NCI-H446 treated with DMSO at 0.1 percent for 48 hours (cell line): Measurements from ENCODE around the gene FCGR3B.
"Not testable (repeated sequence)": the region's sequence is repeated elsewhere in the genome, so short reads cannot be mapped to it uniquely, and the experiment has no call there.

Experiments
- DNase-seq: peaks from one replicate; lab custom pipeline; 2025; lab: John Stamatoyannopoulos, UW

The FCGR3B gene

DNA sequence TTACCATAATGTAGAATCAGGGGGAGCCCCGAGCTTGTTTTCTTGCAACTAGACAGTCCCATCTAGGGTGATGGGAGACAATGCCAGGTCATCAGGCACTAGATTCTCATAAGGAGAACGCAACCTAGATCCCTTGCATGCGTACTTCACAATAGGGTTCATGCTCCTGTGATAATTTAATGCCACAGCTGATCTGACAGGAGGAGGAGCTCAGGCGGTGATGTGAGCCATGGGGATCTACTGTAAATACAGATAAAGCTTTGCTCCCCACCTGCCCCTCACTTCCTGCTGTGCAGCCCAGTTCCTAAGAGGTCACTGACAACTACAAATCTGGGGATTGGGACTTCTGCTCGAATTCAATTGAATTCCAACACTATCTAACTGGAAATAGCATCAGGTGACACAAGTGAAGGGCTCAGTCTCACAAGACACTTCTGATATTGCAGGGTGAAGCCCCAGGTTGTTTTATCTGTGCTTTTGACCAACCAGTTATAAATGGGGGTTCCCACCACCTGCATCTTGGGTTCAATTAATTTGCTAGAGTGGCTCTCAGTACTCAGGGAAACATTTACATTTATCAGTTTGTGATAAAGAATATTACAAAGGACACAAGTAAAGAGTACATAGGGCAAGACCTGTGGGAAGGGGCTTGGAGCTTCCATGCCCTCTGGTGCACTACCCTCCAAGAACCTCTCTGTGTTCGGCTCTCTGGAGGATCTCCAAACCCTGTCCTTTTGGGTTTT lies 7.4 kb upstream of the FCGR3B start:
- DNase-seq = not testable (repeated sequence)

DNA sequence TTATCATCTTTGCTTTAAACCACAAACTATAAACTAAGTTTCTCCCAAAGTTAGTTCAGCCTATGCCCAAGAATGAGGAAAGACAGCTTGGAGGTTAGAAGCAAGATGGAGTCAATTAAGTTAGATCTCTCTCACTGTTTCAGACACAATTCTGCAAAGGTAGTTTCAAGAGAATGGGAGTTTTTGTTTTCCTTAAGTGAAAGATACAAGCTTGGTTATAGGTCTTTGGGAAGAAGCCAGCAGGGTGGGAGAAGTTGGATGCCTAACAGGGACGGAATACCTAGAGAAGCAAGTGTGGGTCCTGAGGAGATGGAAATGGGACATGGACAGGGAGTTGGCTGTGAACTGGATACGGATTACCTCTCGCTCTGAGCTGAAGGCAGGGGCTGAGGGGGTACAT lies 6.0 kb upstream of the FCGR3B start:
- DNase-seq = not testable (repeated sequence)

GRCh38 chr1:161636189-161636782 lies 5.3 kb upstream of the FCGR3B start:
- DNase-seq = not testable (repeated sequence)

DNA sequence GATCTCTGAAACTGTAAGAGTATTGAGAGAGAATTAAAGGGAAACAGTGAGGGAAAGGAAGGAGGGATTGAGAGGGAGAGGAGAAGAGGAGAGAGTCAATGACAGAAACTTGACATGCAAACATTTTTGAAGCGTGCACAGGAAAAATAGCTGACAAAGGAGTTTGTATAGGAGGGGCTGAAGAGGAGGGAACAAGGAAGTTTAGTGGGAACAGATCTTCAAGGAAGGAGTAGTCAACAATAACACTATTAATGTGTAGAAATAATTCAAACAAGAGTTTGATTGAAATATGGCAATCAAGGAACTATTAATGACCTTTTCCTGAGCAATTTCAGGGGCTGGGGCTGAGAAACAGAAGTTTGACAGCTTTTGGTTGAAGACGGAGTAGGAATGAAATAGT lies 4.0 kb upstream of the FCGR3B start:
- not testable (repeated sequence) for DNase-seq

DNA sequence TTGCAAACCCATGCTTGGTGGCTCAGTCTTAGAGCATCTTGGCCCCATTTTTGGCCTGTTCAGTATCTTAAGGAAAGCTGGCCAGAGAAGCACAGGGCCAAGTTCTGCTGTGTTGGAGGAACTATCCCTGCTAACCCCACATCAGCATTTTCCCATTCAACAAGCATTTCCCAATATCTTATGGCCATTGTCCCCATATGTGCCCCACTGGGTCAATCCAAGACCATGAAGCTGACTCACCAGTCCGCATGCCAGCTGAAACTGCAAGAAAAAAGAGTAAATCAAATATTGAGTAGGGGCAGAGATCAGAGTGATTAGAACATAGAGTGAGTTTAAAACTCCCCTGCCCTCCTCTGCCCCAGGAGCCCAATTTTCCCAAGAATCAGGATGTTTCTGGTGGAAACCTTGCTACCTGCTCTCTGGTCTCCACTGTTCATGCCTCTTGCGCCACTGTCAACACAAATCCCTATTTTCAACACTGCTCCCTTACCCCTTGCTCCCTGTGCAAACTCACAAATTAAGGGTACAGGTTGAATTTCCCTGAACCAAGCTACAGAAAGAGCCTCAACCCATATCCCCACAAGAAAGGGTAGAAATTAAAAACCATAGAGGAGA lies 741 bp downstream of the FCGR3B start:
- not testable (repeated sequence) for DNase-seq

GRCh38 chr1:161626445-161627146 lies 4.4 kb downstream of the FCGR3B start:
- not testable (repeated sequence) for DNase-seq

- not testable (repeated sequence) for DNase-seq
These were observed 6.4 kb downstream of the FCGR3B start for GRCh38 chr1:161624605-161625004.

- DNase-seq = not testable (repeated sequence)
These were observed 7.5 kb downstream of the FCGR3B start for GRCh38 chr1:161623401-161624051.

DNA sequence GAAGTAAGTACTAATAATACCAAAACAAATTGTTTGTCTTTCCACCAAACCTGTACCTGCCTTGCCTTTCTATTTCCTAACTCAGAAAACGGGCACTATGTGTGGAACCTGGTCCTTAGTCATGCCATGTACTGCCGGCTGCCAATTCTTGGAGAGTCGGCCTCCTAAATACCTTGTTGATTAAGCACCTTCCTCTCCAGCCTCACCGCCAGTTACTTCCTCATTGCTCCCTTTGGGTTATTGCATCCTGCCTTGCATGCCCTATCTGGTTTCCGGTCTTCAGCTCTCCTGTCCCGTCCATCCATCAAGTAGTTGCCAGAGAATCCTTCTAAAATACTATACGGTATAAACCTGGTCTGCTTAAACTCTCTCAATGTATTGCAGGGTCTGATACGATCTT lies 8.9 kb downstream of the FCGR3B start:
- DNase-seq = not testable (repeated sequence)

GRCh38 chr1:161621181-161622000 lies 9.6 kb downstream of the FCGR3B start:
- DNase-seq = peak; percentile 15

GRCh38 chr1:161620399-161620798 lies 10.6 kb downstream of the FCGR3B start:
- DNase-seq = not testable (repeated sequence)

DNA sequence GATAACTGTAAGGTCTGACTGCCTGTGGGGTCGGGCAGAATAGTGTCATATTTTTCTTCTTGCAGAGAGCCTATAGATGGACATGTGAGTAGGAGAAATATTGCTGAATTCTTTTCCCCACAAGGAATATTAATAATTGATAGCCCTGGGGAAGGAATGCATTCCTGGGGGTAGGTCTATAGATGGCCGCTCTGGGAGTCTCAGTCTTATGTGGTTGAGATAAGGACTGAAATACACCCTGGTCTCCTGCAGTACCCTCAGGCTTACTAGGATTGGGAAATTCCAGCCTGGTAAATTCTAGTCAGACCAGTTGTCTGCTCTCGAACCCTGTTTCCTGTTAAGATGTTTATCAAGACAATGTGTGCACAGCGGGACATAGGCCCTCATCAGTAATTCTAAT lies 12.5 kb downstream of the FCGR3B start:
- DNase-seq = not testable (repeated sequence)

DNA sequence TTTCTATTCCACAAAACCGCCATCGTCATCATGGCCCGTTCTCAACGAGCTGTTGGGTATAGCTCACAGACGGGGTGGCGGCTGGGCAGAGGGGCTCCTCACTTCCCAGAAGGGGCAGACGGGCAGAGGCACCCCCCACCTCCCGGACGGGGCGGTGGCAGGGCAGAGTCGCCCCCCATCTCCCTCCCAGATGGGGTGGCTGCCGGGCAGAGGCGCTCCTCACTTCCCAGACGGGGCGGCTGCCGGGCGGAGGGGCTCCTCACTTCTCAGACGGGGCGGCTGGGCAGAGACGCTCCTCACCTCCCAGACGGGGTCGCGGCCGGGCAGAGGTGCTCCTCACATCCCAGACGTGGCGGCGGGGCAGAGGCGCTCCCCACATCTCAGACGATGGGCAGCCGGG lies 14.6 kb downstream of the FCGR3B start:
- DNase-seq = not testable (repeated sequence)

DNA sequence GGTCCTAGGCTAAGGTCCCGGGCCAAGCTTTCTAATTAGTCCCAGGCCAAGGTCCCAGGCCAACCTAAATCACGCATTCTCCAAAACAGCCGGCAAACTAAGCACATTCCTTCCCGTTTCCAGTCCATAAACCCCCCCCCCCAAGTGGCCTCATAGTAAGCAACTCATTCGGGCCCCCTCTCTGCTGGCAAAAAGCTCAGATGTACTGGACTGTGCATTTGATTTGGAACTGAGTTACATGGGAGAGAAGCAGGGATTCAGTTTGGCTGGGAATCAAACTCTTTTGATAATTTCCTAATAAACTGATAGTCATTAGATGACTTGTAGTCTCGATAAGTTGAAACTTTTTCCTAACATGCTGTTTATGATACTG lies 17.8 kb downstream of the FCGR3B start:
- not testable (repeated sequence) for DNase-seq

GRCh38 chr1:161612322-161613141 lies 18.4 kb downstream of the FCGR3B start:
- DNase-seq = peak; percentile 76

DNA sequence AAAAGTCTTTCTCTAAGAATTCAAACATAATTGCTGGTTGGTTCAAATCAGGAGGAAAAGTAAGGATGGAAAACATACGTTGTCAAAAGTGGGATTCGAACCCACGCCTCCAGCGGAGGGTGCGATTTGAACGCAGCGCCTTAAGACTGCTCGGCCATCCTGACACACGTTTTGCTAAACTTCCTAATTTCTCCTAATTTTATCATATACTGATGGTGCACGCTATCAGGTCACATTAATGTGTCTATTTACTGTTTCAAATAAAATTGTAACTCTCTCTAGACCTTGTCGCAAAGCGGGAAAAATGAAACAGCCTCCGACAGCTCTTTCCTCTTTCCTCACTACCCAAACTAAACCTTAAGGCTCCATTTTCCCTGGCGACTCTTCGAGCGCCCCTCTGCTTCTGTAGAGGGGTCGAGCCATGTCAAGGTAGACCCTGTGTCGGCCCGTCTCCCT lies 19.1 kb downstream of the FCGR3B start:
- not testable (repeated sequence) for DNase-seq

DNA sequence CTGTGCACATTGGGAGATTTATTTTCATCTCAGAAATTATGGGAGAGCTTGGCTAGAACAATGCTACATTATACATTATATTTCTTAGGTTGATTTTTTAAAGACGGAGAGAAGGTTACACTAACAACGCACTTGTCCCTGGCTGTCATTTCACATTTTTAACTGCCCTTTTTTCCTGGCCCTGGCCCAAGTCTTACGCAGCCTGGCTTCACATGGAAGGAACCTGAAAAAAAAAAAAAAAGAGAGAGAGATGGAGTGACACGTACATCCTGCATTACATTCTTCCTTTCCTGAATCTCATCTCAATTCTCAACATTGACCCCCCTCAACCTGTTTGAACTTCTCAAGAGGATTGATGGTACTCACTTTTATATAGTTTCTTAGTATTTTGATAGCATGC lies 20.8 kb downstream of the FCGR3B start:
- not testable (repeated sequence) for DNase-seq

GRCh38 chr1:161606541-161607336 lies 24.2 kb downstream of the FCGR3B start:
- DNase-seq = not testable (repeated sequence)
